ENCODE results near the gene ZNF865.

Gene ZNF865

DNA sequence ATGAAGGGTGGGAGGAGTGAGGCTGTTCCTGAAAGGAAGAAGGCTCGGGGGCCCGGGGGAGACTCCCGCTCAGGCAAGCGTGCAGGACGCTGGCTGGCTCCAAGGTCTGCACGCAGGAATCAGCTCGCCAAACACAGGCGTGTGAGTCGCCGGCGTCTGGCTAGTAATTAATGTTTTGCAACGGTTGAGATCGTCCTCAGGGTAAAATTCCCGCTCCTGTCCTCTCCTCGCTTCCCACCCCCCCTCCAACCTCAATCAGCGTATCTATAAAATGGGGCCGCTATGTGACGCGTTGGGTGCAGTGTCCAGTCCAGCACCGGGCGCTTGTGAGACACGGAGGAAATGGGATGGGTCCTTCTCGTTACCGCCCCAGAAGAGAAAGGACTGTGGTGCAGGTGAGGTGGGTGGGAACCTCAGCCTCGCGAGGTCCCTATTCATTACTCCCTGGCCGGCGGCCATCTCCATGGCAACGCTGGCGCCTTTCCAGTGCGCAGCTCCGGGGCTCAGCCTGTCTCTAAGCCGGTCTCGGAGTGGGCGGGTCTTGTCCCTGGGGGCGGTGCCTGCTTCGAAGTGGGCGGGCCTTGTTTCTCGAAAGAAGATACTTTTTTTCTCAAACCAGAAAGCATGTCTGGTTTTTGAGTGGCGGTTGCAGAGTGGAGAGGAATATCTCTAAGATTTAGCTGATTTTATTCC is 18.3 kb upstream of the ZNF865 start:
- peak; percentile 98 for DNase-seq (ENCODE audit: low spot score)

DNA sequence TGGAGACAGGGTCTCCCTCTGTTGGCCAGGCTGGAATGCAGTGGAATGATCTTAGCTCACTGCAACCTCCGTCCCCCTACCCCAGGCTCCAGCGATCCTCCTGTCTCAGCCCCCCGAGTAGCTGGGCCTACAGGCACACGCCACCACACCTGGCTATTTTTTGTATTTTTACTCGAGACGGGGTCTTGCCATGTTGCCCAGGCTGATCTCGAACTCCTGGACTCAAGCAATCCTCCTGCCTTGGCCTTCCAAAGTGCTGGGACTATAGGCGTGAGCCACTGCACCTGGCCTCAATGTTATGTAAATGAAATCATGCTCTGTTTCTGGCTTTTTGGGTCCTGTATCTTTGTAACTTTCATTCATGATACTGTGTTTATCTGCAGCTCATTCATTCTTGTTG is 16.7 kb upstream of the ZNF865 start:
- no peak for DNase-seq (ENCODE audit: low spot score)

DNA sequence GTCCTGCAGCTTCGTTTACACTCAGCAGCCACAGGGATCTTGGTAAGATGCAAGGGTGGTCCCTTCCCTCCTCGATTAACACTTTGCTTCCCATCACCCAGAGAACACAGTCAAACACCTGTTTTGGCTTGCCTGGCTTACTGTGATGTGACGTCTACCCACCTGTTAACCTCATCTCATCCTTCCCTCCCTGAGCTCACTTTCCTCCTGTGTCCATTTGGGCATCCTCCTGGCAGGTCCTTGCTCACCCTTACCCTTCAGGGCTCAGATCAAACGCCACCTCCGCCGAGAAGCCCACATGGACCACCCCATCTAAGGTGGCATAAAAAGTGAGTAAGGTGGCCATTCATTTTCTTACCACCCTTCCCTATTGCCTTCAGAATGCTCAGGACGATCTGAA is 15.3 kb upstream of the ZNF865 start:
- no peak for DNase-seq (ENCODE audit: low spot score)

DNA sequence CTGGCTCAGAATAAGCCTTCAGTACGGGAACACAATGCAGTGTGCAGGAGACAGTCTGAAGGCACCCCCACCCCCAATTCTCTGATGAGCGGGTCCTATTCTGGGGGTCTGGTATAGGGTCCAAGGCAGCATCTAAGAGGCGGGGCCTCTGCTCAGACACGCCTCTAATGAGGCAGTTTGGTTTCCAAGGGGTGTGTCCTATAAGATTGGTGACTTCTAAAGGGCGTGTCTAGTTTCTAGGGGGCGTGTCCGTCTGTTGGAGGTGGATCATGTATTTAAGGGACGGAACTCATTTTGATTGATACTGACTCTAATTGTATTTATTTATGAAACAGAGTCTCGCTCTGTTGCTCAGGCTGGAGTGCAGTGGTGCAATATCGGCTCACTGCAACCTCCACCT is 14.8 kb upstream of the ZNF865 start:
- no peak for DNase-seq (ENCODE audit: low spot score)

DNA sequence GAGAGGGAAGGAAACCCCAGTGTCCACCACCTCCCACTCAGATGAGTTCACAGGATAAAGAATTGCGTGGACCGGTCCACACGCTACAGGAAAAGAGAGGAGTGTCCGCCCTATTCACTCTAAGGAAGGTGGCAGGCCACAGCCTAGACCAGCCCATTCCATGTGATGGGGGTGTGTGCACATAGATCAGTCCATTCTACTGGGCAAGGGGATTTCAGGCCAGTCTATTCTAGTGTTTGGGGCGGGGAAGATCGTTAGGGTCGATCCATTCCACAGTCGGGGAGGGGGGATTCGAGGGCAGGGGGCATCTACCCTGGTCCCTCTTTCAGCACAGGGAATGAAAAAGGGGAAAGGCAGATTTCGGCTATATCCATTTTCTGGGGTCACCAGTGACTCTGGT is 13.9 kb upstream of the ZNF865 start:
- no peak for DNase-seq (ENCODE audit: low spot score)

DNA sequence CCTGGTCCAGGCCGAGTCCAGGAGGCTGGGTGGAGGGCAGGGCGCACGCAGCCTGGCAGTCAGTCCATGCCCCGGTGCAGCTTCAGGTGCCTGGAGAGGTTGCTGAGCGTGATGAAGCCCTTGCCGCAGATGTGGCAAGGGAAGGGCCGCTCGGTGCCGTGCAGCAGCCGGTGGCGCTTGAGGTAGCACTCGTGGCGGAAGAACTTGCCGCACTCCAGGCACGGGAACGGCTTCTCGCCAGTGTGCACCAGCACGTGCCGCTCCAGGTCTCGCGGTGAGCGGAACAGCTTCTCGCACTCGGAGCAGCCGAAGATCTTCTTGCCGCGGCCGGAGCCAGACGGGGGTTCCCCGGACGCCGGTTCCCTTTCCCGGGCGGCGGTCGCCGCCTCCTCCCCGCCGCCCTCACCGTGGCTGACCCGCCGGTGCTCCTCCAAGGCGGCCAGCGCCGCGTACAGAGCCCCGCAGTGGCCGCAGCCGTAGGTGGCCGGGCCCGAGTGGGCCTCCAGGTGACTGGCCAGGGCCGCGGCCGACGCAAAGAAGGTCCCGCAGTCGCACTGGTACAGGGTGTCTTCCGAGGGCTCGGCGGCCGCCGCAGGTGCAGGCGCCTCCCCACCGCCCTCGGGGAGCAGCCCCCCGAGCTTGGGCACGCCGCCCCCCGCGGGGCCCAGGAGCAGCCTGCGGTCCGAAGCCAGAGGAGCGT is 12.9 kb upstream of the ZNF865 start:
- DNase-seq (ENCODE audit: low spot score), result no peak

DNA sequence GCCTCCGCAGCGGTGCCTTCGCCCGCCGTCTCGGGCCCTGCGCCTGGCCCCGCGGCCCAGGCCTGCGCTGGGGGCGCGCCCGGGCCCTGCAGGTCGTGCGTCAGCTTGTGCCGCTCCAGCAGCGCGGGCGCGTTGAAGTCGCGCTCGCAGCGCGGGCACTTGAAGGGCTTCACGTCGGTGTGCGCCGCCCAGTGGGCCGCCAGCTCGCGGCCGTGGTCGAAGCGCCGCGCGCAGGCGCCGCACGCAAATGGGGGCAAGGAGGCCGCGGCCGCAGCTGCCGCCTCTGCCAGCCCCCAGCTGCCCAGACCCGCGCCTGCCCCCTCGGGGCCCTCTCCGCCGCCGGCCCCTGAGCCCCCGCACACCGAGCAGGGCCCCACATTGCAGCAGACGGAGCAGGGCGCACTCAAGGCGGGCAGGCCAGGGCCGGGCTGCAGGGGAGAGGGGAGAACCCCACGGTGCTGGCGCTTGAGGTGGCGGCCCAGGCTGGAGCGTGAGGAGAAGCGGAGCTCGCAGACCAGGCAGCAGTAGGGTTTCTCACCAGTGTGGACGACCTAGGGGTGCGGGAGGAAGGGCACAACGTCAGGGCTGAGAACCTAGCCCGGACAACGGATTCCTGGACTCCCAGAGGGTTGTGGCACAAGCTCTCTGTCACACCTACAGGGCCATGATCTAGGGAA is 12.2 kb upstream of the ZNF865 start:
- no peak for DNase-seq (ENCODE audit: low spot score)

DNA sequence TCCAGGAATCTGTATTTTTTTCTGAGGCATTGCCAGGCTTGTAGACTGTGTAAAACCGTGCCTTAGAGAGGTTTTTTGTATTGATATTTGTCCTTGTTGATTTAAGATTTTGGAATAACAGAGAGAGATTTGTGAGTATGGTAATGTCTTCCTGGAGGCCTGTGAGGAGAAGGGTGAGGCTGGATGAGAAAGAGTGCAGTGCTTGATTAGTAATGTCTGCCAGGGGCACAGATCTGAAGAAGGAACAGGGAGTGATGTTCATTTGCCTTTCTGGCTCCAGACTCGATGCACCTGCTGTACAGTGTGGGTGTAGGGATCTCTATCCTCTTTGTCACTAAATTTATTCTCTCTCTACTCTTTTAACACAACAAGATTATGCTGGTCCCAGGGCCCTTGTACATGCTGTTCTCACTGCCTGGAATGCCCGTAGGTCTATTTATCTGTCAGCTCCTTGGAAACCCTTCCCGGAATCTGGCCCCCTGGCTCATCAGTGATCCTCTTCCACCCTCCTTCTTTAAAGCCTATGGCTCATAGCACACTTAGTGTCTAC is 10.4 kb upstream of the ZNF865 start:
- DNase-seq (ENCODE audit: low spot score), result no peak

DNA sequence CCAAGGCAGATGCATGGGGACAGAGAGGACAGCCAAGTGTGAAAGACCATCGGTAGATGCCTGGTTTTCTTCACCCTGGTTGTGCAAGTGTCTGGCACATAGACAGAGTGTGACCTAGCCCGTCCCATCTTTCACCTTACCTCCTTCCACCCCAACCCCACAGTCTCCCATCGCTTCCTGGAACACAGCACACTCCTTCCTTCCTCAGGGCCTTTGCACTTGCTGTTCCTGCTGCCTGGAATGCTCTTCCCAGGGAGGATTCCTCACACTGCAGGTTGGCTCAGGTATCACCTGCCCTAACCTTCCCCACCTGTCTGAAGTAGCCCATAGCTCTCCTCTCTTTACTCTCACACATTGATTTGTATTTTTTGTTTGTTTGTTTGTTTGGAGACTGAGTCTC is 9.1 kb upstream of the ZNF865 start:
- no peak for DNase-seq (ENCODE audit: low spot score)

DNA sequence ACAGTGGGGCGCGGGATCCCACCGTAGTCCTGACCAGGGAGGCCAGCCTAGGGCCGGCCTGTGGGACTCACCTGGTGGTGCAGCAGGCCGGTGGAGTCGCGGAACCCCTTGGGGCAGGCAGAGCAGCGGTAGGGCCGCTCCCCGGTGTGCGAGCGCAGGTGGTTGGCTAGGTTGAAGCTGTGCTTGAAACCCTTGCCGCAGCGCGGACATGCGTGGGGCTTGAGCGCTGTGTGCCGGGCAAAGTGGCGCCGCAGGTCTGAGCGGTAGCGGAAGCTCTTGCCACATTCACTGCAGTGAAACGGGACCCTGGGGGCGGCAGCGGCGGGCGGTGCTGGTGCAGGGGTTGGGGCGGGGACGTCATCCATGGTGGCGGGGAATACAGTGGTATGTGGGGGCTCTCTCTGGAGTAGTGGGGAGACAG is 7.9 kb upstream of the ZNF865 start:
- DNase-seq (ENCODE audit: low spot score), result no peak

DNA sequence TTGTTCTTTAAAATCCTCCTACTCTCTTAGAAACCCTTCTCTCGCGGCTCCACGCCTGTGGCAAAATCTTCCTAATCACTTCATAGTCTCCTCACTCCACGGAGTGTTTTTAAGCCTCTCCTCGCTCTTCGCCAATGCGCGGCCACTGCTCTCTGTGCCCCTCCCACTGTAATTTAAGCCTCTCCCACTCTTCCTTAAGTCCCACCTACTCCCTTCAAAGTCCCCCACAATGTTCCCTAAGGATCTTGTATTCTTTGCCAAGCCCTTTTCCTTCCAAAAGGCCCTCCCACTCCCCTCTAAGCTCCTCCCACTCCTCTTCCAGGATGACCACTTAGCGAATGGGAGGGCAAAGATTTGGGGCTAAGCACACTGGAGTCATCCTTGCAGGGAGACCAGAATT is 7.4 kb upstream of the ZNF865 start:
- no peak for DNase-seq (ENCODE audit: low spot score)

DNA sequence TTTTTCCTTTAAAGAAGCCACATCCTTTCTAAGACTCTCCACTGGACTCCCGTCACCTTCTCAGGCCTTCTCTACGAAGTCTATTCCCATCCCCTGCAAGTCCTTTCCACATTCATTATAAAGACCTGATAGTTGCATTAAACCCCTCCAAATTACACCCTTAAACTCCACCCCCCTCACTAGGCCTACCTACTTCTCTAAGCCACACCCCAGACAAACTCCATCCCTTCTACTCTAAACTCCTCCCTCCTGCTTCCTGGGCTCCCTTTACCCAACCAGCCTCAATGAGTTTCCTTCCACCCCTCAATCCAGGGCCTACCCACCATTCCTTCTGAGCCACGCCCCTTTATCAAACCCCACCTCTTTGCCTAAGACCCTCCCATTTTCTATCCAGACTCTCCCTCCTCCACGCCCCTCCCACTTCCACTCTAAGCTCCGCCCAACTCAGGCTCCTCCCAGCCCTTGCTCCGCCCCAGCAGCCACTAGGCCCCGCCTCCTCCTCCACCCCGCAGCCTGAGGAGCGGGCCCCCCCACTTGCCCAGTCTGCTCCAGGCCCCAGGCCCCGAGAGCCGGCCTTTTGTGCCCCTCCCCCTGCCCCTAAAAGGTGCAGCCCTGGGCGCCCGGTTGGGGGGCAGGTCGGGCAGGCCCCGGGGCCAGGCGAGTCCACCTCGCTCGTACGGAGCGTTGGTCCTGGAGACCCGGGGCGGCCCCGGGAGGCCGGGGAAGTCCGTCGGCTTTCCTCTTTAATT is 6.6 kb upstream of the ZNF865 start:
- DNase-seq (ENCODE audit: low spot score), result peak; percentile 90

DNA sequence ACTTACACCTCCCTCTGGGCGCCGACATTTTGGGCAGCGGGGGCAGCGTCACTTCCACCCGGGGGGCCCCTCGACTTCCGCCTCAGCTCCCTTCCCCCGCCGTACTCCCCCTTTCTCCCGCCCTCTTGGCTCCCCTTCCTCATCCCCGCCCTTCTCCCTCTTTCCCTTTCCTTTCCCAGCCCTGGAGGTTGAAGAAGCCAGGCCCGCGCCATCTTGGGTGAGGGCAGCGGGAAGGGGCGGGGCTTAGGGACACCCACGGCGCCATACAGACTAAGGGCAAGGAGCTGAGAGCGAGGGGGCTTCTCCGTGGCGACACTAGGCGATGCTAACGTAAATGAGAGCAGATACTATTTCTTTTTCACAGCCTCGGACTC is 6.0 kb upstream of the ZNF865 start, which contains the start of gene FIZ1:
Gene FIZ1 (minus strand): TSS at position 50 of the 374 bp plus-strand sequence. CDS start 1,652 bp downstream, outside the sequence.
- peak; percentile 92 for DNase-seq (ENCODE audit: low spot score)

DNA sequence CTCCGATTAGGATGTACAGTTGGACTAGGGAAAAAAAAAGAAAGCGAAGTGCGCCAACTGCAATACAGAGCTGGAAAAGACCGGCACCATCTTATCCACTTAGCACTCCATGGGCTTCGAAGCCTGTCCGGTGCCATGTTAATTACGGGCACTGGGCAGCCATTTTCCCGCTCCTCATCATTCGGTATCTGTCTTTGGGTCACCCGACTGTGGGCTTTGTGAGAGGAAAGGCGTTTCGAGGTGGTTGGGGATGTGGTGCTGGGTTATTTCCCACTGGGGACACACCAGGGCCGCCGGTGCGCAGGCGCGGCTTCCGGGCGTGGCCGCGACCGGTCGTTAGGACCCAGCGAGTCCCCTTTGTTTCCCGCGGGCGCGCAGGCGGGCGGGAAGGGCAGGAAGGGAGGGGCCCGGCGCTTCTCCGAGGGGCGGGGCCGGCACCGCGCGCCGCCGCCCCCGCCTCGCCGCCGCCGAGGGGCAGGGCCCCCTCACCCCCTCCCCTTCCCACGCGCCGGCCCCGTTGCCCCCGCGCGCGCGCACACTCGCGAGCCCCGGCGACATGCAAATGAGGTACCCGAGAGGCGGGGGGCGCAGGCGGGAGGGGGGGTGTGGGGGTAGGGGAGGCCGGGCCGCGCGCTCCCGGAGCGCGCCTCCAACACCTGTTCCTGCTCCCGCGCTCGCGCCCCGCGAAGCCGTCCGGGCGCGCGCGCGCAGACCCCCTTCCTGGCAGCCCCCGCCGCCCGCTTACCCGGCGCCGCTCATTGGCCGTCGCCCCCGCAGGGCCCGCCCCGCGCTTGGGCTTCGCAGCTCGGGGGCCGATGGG is 5.4 kb upstream of the ZNF865 start, which contains the start of gene ZNF524:
Gene ZNF524 (plus strand): TSS at position 447 of the 820 bp plus-strand sequence. CDS start 1,825 bp downstream, outside the sequence.
- peak; percentile 79 for DNase-seq (ENCODE audit: low spot score)

DNA sequence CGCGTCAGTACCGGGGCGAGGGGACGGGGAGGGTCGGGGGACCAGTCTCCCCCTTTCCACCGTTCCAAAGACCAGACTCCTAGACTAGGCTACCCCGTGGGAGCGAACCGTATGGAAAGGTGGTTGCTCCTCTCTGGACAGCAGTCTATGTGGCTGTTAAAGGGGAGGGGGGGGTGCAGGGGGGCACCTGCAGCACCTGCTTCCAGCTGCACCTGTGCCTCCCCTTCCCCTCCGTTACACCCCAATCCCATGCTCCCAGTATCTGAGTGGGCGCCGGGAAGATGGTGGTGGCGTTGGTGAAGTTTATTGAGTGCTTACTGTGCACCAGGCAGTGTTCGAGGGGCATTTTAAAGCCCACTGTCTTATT is 4.8 kb upstream of the ZNF865 start:
- DNase-seq (ENCODE audit: low spot score), result no peak

DNA sequence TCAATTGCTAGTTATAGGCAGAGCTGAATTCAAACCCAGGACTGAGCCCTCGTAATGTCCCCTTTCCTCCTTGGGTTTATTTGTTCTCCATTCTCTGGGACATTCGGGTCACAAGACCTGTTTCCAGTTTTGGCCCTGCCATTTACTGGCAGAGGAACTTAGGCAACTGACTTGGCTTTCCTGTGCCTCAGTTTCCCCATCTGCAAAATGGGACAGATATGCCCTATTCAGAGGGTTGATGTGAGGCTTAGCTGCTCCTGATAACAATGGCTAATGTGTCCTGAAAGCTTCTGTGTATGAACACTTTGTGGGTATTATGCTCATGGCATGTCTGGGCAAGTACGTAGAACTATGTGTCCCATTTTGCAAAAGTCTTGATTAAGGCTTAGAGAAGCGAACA is 4.4 kb upstream of the ZNF865 start:
- DNase-seq (ENCODE audit: low spot score), result no peak

DNA sequence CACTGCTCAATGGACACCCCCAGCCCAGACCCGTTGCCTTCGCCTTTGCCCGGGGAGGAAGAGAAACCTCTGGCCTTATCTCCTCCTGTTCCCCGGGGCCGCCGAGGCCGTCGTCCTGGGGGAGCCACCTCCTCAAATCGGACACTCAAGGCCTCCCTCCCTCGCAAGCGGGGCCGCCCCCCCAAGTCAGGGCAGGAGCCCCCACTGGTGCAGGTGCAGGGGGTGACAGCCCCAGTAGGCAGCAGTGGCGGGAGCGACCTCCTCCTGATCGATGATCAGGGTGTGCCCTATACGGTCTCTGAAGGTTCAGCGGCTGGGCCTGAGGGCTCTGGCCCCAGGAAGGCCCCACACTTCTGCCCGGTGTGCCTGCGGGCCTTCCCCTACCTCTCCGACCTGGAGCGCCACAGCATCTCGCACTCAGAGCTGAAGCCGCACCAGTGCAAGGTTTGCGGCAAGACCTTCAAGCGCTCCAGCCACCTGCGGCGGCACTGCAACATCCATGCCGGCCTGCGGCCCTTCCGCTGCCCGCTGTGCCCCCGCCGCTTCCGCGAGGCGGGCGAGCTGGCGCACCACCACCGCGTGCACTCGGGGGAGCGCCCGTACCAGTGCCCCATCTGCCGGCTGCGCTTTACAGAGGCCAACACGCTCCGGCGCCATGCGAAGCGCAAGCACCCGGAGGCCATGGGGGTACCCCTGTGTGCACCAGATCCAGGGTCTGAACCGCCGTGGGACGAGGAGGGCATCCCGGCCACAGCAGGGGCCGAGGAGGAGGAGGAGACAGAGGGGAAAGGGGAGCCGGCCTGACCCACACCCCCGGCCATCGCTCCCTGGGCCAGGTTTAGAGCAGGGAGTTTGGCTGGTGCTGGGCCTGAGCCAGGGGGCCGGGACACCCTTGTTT is 3.1 kb upstream of the ZNF865 start:
- DNase-seq (ENCODE audit: low spot score), result no peak

DNA sequence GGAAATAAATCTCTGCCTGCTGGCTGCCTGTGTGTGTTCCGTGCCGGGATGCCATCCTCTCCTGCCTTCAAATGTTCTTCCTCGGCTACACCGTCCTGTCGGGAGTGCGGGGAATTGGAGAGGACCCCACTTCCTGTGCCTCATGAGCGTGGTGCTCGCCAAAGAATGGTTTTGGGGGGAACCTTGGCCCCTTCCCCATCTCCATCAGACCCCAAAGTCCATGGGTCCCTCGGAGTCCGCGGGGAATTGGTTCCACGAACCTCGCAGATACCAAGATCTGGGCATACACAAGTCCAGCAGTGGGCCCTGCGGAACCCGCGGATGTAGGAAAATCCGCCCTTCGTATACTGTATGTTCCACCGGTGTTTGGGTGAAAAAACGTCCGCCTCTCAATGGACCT is 2.3 kb upstream of the ZNF865 start:
- no peak for DNase-seq (ENCODE audit: low spot score)

DNA sequence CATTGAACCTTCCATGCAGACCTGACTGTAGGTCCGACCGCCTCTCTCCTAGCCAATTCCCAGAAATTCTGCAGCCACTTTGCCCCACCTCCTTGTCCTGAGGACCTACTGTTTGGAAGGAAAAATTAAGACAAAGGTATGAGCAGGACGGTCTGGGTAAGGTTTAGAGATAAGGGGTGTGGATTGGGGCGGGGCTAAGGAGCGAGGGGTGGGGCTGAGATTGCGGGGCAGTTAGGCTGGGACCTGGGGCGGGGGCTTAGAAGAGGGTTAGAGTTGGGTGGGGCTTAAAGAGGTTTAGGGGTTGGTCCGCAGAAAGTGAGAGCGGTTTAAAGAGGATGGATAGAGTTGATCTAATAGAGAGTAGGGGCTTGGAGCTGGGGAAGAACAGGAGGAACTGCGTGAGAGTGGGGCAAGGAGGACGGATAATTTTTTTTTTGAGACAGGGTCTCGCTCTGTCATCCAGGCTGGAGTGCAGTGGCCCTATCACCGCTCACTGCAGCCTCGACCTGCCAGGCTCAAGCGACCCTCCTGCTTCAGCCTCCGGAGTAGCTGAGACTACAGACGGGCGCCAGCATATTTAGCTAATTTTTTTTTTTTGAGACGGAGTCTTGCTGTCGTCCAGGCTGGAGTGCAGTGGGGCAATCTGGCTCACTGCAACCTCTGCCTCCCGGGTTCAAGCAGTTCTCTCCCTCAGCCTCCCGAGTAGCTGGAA is 1.7 kb upstream of the ZNF865 start:
- DNase-seq (ENCODE audit: low spot score), result no peak

DNA sequence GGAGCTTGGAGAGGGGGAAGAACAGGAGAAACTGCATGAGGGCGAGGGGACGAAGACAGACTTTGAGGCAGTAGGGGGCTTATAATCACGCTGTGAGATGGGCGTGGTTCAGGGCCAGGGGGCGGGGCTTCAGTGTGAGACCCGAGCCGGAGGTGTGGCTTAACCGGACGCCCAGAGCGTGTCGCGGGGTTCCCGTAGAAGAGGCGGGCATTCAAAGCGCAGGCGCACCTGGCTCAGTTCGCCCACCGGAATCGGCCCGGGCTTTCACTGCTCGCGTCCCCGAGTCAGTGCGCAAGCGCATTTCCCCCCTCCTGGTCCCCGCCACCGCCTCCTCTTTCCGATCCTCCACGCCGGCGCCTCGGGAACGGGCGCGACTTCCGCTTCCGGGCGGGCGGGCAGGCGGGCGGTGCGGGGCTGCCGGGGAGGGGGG is 225 bp upstream of the ZNF865 start:
- peak; percentile 93 for DNase-seq (ENCODE audit: low spot score)

All from HuH-7 (cell line).